ENCODE data around the gene ATP2B1.

- TF ChIP-seq CTCF (conservative IDR thresholded peaks at IDR 0.05 in 1 of 2, IDR thresholded peaks at IDR 0.05 in 1 of 2; ENCODE audit: extremely low read depth in 1 of 2, insufficient read depth in 1 of 2, low read depth in 1 of 2, low read length in 2 of 2) = no peak
- no peak for TF ChIP-seq EZH2 (IDR thresholded peaks at IDR 0.05; ENCODE audit: borderline replicate concordance, low read length)
Measured at GRCh38 chr12:89700191-89700810, 8.3 kb downstream of the ATP2B1 start.
